ENCODE results near the gene DGKB.

DGKB gene

DNA sequence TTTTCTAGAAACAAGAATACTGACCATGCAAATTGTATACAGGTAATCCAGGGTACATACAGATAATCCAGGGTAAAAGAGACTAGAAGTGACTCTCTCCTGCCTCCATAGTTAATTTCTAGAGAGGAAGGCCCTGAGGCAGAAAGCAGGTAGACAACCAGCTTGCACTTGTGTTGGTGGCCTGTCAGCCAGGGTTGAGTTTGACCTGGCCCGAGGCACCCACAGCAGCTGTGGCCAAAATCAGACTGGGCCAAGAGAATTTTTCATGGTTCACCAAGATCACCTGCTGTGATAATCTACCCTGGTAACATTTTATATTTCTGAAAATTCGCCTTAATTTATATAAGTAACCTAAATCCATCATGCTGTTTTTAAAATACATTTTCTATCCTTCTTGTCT is 526.6 kb downstream of the DGKB start:
- TF ChIP-seq, protein P1, sequence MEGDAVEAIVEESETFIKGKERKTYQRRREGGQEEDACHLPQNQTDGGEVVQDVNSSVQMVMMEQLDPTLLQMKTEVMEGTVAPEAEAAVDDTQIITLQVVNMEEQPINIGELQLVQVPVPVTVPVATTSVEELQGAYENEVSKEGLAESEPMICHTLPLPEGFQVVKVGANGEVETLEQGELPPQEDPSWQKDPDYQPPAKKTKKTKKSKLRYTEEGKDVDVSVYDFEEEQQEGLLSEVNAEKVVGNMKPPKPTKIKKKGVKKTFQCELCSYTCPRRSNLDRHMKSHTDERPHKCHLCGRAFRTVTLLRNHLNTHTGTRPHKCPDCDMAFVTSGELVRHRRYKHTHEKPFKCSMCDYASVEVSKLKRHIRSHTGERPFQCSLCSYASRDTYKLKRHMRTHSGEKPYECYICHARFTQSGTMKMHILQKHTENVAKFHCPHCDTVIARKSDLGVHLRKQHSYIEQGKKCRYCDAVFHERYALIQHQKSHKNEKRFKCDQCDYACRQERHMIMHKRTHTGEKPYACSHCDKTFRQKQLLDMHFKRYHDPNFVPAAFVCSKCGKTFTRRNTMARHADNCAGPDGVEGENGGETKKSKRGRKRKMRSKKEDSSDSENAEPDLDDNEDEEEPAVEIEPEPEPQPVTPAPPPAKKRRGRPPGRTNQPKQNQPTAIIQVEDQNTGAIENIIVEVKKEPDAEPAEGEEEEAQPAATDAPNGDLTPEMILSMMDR (IDR thresholded peaks at IDR 0.05), result no peak
- no peak overlapping the region for H3K4me3 ChIP-seq
- no peak for DNase-seq (ENCODE audit: low spot score)
- no peak overlapping the region for H3K27ac ChIP-seq

DNA sequence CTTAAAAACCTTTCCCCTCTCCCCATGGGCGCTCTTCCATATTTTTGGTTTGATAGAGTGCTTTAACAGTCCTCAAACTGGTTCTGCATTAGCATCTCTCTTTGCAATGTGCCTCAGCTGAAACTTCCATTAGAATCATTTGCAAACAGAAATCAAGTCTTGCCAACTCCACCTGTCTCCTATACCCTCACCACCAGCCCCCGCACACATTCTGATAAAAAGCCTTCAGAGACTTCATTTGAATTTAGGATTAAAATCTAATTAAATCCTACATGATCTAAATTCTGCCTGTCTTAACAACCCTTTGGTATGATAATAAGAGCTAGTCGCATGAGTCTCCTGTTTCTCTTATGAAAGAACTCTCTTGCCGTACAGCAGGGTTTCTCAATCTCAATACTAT is 528.2 kb downstream of the DGKB start:
- TF ChIP-seq, protein P1 (IDR thresholded peaks at IDR 0.05), result no peak
- no peak overlapping the region for H3K4me3 ChIP-seq
- H3K27ac ChIP-seq, result no peak overlapping the region
- DNase-seq (ENCODE audit: low spot score), result no peak

DNA sequence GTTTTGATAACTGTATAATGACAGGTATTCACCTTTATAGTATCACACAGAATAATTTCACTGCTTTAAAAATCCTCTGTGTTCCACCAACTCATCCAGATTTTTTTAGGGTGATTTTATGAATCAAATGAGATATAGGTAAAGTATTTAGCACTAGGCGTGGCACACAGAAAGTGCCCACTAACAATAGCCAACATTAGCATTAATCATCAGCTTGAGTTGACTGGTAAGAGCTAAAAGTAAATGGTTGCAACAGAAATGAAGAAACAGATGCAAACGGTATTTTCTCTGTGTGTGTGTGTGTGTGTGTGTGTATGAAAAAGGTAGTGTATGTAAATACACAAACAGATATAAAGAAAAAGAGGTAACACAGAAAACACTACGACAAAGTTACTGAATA is 534.3 kb downstream of the DGKB start:
- no peak for DNase-seq (ENCODE audit: low spot score)
- Histone ChIP-seq H3K4me3 (no peak overlapping the region), H3K27ac (no peak overlapping the region)
- TF ChIP-seq, protein P1 (IDR thresholded peaks at IDR 0.05), result no peak

DNA sequence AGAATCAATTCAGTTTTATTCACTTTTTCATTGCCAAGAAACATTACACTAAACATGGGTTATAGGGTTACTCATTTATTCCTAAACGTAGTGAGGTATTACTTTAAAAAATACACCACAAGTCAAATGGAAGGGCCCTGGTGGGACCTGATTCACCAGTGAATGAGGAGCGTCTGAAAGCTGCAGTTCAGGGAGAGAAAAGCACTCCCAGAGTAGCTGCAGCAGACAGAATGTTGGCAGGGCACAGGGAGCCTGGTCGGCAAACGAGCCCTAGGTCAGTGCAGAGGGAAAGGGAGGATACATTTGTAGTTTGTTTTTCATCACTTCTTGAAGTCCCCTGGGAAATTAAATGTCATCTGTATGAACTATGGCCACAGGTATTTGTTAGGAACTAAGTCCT is 551.4 kb downstream of the DGKB start:
- no peak for DNase-seq (ENCODE audit: low spot score)
- TF ChIP-seq, protein P1 (IDR thresholded peaks at IDR 0.05), result no peak
- H3K27ac ChIP-seq, result no peak overlapping the region
- H3K4me3 ChIP-seq, result no peak overlapping the region

DNA sequence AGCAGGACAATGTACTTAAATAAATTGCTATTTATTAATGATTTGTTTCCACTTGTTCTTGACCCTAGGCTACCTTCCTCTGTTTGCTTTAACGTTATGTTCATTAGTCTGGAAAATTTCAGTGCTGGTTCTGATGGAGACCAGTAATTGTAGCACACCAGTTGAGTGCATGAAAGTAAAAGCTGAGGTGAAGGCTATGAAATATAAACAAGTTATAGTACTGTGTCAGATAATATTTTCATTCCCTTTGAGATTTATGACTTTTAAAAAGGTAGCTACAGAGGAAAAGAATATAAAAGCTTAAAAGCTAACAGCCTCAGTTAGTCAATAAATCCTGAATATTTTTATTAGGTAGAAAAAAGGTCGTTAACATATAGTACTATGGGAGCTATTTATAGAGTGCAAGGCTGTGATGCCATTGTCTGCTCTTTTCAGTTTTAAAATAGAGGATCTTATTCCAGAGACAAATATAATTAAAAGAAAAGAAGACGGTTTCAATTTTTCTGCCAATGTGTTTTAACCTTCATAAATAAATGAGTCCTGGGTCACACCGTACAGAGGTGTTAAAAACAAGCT is 561.3 kb downstream of the DGKB start:
- H3K4me3 ChIP-seq, result no peak overlapping the region
- no peak for DNase-seq (ENCODE audit: low spot score)
- no peak overlapping the region for H3K27ac ChIP-seq
- TF ChIP-seq, protein P1 (IDR thresholded peaks at IDR 0.05), result no peak

DNA sequence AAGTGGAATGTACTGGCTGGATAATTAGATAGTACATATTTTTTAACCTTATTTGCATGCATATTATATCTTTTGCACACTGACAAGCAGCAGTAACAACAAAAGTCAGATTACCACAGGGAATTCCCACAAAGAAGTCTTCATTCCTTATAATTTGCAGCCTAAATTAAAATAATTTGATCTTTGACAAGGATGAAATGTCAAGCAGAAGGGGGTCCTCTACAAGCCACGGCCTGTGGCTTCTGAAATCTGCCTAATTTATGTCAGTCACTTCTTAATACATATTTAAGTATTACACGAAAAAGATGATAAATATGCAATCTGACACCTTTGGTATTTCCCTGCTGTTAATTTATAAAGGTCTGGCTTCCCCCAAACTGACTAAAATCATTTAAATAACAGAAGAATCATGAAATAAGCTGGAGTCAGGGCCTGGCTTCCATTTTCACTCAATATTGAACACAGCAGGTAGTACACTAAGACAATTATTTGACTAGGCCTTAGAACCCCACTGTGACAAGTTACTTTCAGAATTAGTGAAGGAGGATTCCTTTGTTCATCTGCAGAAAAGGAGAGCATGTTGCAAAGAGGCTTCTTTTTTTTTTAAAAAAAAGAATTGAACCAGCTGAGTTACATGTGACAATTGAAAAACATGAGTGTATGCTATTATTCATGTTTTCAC is 562.0 kb downstream of the DGKB start:
- no peak overlapping the region for H3K4me3 ChIP-seq
- TF ChIP-seq, protein P1 (IDR thresholded peaks at IDR 0.05), result no peak
- H3K27ac ChIP-seq, result no peak overlapping the region
- no peak for DNase-seq (ENCODE audit: low spot score)

DNA sequence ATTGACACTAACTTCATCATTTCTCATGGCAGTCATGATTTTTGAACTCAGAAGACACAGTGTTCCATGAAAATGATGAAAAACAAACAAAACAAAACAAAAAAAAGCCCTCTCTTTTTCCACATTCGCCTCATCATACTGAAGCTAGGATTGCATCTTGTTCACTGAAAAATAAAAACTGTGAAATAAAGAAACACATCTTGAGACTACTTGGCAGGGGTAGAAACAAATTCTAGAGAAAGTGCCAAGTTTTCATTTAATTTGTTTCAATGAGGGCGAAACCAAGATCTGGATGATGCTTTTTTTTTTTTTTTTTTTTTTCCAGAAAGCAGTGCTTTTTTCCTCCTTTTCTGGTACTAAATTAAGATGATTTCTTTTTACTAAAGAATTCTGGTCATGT is 562.7 kb downstream of the DGKB start:
- TF ChIP-seq, protein P1 (IDR thresholded peaks at IDR 0.05), result no peak

More for the DNA sequence above, 562.7 kb downstream of the DGKB start:
- DNase-seq (ENCODE audit: low spot score), result no peak
- Histone ChIP-seq H3K27ac (no peak overlapping the region), H3K4me3 (no peak overlapping the region)
